H1 (cell line): ENCODE data around the gene TIMM22. TPM values are rescaled to one million over a fixed set of nuclear protein-coding genes. Genes with fewer than 3 reads are reported as not detected.

Experiments used
- CTCF ChIA-PET: fragments of 300-600 bp; sonication (Branson Sonifier 250); formaldehyde crosslinking; loops from one replicate; lab custom pipeline; 2021; ENCODE audit not compliant: partially characterized antibody; lab: Charles Lee
- POLR2A ChIA-PET: fragments of 300-600 bp; sonication (Branson Sonifier 250); formaldehyde crosslinking; loops from one replicate; lab custom pipeline; 2021; ENCODE audit warnings: inconsistent platforms; ENCODE audit not compliant: partially characterized antibody; lab: Charles Lee
- DNase-seq, 2 experiments: peaks; one replicate each; pipeline versions ENCODE4 v3.0.0 to v3.0.0-alpha.2; 2010 to 2022; ENCODE audit warnings: low spot score in 2 of 2, low read depth in 1 of 2, mixed read lengths in 1 of 2
- FAIRE-seq: peaks from 2 replicates; lab custom pipeline; 2011; peaks lifted over from hg19 to GRCh38; lab: Jason Lieb, UNC
- H2AFZ ChIP-seq: 2 replicates; pipeline ENCODE4 v1.8.1; 2012; ENCODE audit warnings: low read length, inconsistent platforms
- H2AK5ac ChIP-seq: 2 replicates; pipeline ENCODE4 v1.6.1; 2013; ENCODE audit warnings: low read depth, low read length
- H2BK120ac ChIP-seq: replicated peaks from 2 replicates; pipeline ENCODE3; 2013; ENCODE audit warnings: low read depth, low read length, inconsistent platforms
- H2BK12ac ChIP-seq: 2 replicates; pipeline ENCODE4 v1.6.1; 2013; ENCODE audit warnings: low read depth, low read length
- H2BK15ac ChIP-seq: 2 replicates; pipeline ENCODE4 v1.6.1; 2013; ENCODE audit warnings: low read length
- H2BK20ac ChIP-seq: 2 replicates; pipeline ENCODE4 v1.6.1; 2013; ENCODE audit warnings: low read length
- H2BK5ac ChIP-seq: 2 replicates; pipeline ENCODE4 v1.6.1; 2013; ENCODE audit warnings: low read depth, low read length
- H3K14ac ChIP-seq: 2 replicates; pipeline ENCODE4 v1.6.1; 2013; ENCODE audit warnings: inconsistent platforms; ENCODE audit not compliant: insufficient read length
- H3K18ac ChIP-seq: 2 replicates; pipeline ENCODE4 v1.6.1; 2013; ENCODE audit warnings: low read length; ENCODE audit errors: extremely low read depth
- H3K23ac ChIP-seq: 2 replicates; pipeline ENCODE4 v1.6.1; 2013; ENCODE audit warnings: inconsistent platforms; ENCODE audit not compliant: insufficient read length
- H3K23me2 ChIP-seq: 2 replicates; pipeline ENCODE4 v1.6.1; 2013; ENCODE audit warnings: low read depth, low read length
- H3K27ac ChIP-seq: 2 replicates; pipeline ENCODE4 v1.6.1; 2011; ENCODE audit warnings: low read depth, low read length, inconsistent platforms
- H3K27me3 ChIP-seq, 4 experiments: replicated peaks in 1 of 4; 1 replicate in 1 of 4; 2 replicates in 3 of 4; pipeline versions ENCODE4 v1.6.1 to v1.8.1; 2011 to 2013; ENCODE audit warnings: low read length in 3 of 4, mild to moderate bottlenecking in 3 of 4, inconsistent platforms in 2 of 4, mixed read lengths in 2 of 4, moderate library complexity in 1 of 4; ENCODE audit not compliant: control insufficient read depth in 3 of 4, insufficient read depth in 3 of 4; ENCODE audit errors: extremely low read depth in 1 of 4
- H3K36me3 ChIP-seq, 4 experiments: 2 replicates each; pipeline versions ENCODE4 v1.6.1 to v1.8.1; 2011 to 2013; ENCODE audit warnings: mild to moderate bottlenecking in 4 of 4, low read length in 3 of 4, moderate library complexity in 2 of 4, control low read depth in 1 of 4, inconsistent platforms in 1 of 4; ENCODE audit not compliant: insufficient read depth in 4 of 4, control insufficient read depth in 2 of 4
- H3K4ac ChIP-seq: replicated peaks from 2 replicates; pipeline ENCODE3; 2013; ENCODE audit warnings: low read length, low read depth, mixed read lengths, inconsistent platforms; ENCODE audit not compliant: insufficient read length
- H3K4me1 ChIP-seq, 4 experiments: replicated peaks in 1 of 4; 1 replicate in 1 of 4; 2 replicates in 3 of 4; pipeline versions ENCODE4 v1.6.1 to v1.8.1; 2011 to 2013; ENCODE audit warnings: low read length in 3 of 4, inconsistent platforms in 2 of 4, mixed read lengths in 1 of 4; ENCODE audit not compliant: insufficient read depth in 4 of 4, control insufficient read depth in 3 of 4
- H3K4me2 ChIP-seq, 2 experiments: 2 replicates each; pipeline versions ENCODE4 v1.6.1 to v1.8.1; 2011 to 2013; ENCODE audit warnings: low read depth in 2 of 2, low read length in 2 of 2, control low read depth in 1 of 2, inconsistent platforms in 1 of 2, mild to moderate bottlenecking in 1 of 2; ENCODE audit not compliant: insufficient read depth in 1 of 2
- H3K4me3 ChIP-seq, 4 experiments: fragments of 200-600, 300-600 bp in 1 of 4; sonication (generic), shearing (Covaris generic), sonication (Bioruptor Twin) in 1 of 4; 2 replicates each; pipeline versions ENCODE4 v1.5.1 to v1.8.1; 2011 to 2016; ENCODE audit warnings: low read length in 4 of 4, low read depth in 3 of 4, control low read depth in 2 of 4, inconsistent platforms in 2 of 4, mild to moderate bottlenecking in 2 of 4, mixed read lengths in 1 of 4, moderate library complexity in 1 of 4; ENCODE audit not compliant: insufficient read depth in 2 of 4; ENCODE audit errors: extremely low read depth in 1 of 4
- H3K56ac ChIP-seq: replicated peaks from 2 replicates; pipeline ENCODE3; 2013; ENCODE audit warnings: low read depth, mild to moderate bottlenecking, mixed read lengths, low read length, inconsistent platforms; ENCODE audit not compliant: insufficient read length
- H3K79me1 ChIP-seq: 2 replicates; pipeline ENCODE4 v1.6.1; 2013; ENCODE audit warnings: low read depth, low read length, control low read depth
- H3K79me2 ChIP-seq, 2 experiments: 2 replicates each; pipeline versions ENCODE4 v1.6.1 to v1.8.1; 2012 to 2013; ENCODE audit warnings: low read length in 2 of 2, mild to moderate bottlenecking in 2 of 2, inconsistent platforms in 1 of 2; ENCODE audit not compliant: insufficient read depth in 2 of 2, control insufficient read depth in 1 of 2
- H3K9ac ChIP-seq, 4 experiments: replicated peaks in 1 of 4; 1 replicate in 1 of 4; 2 replicates in 3 of 4; pipeline versions ENCODE4 v1.6.1 to v1.8.1; 2011 to 2013; ENCODE audit warnings: low read depth in 3 of 4, low read length in 3 of 4, control low read depth in 2 of 4, mild to moderate bottlenecking in 2 of 4, moderate library complexity in 2 of 4, inconsistent platforms in 1 of 4; ENCODE audit errors: extremely low read depth in 1 of 4
- H3K9me3 ChIP-seq, 2 experiments: 2 replicates each; pipeline versions ENCODE4 v1.6.1 to v1.8.1; 2012 to 2013; ENCODE audit warnings: mild to moderate bottlenecking in 2 of 2, moderate library complexity in 2 of 2, control low read depth in 1 of 2, inconsistent platforms in 1 of 2, low read depth in 1 of 2, low read length in 1 of 2, mixed read lengths in 1 of 2; ENCODE audit not compliant: insufficient read depth in 2 of 2
- H4K20me1 ChIP-seq, 2 experiments: replicated peaks in 1 of 2; 2 replicates each; pipeline versions ENCODE3 to v1.8.1; 2011 to 2013; ENCODE audit warnings: inconsistent platforms in 2 of 2, low read length in 2 of 2, mild to moderate bottlenecking in 1 of 2; ENCODE audit not compliant: insufficient read depth in 2 of 2, control insufficient read depth in 1 of 2
- H4K5ac ChIP-seq: 2 replicates; pipeline ENCODE4 v1.6.1; 2013; ENCODE audit warnings: low read length, low read depth, mixed read lengths, inconsistent platforms; ENCODE audit not compliant: insufficient read length
- H4K8ac ChIP-seq: 2 replicates; pipeline ENCODE4 v1.8.0; 2013; ENCODE audit warnings: mild to moderate bottlenecking, moderate library complexity, low read length, inconsistent platforms; ENCODE audit not compliant: insufficient read depth; ENCODE audit errors: extremely low read depth
- H4K91ac ChIP-seq: replicated peaks from 2 replicates; pipeline ENCODE3; 2013; ENCODE audit warnings: low read length, mixed read lengths, inconsistent platforms; ENCODE audit not compliant: insufficient read length
- BACH1 ChIP-seq: IDR thresholded peaks from 2 replicates; pipeline ENCODE4 v1.6.1; 2012; ENCODE audit warnings: low read length, improper control_type of control experiment
- CHD1 ChIP-seq: IDR thresholded peaks from 2 replicates; pipeline ENCODE4 v1.6.1; 2012; ENCODE audit warnings: low read depth, low read length, improper control_type of control experiment
- EP300 ChIP-seq, 2 experiments: IDR thresholded peaks; 1 replicate in 1 of 2; 2 replicates in 1 of 2; pipeline ENCODE4 v1.6.1; 2011 to 2012; ENCODE audit warnings: low read depth in 2 of 2, low read length in 2 of 2, mild to moderate bottlenecking in 2 of 2, borderline replicate concordance in 1 of 2, inconsistent platforms in 1 of 2, moderate library complexity in 1 of 2
- GABPA ChIP-seq: IDR thresholded peaks from 2 replicates; pipeline ENCODE4 v1.6.1; 2011; ENCODE audit warnings: mild to moderate bottlenecking, low read length, moderate library complexity, borderline replicate concordance; ENCODE audit not compliant: insufficient read depth
- NRF1 ChIP-seq: IDR thresholded peaks from 2 replicates; pipeline ENCODE4 v1.6.1; 2011; ENCODE audit warnings: mild to moderate bottlenecking, low read depth, low read length, improper control_type of control experiment
- SIX5 ChIP-seq: IDR thresholded peaks from 2 replicates; pipeline ENCODE4 v1.6.1; 2011; ENCODE audit warnings: mild to moderate bottlenecking, low read depth, low read length
- YY1 ChIP-seq: IDR thresholded peaks from 2 replicates; pipeline ENCODE4 v1.6.1; 2011; ENCODE audit warnings: low read depth, mild to moderate bottlenecking, low read length
- WGBS, 2 experiments: shearing (Covaris generic) in 1 of 2; methylation state at CpG; one replicate each; pipeline versions ENCODE4 v1.1.6 to v1.1.7; 2013 to 2015; ENCODE audit warnings: low lambda C conversion rate in 2 of 2, mixed read lengths in 2 of 2, inconsistent platforms in 1 of 2, low coverage in 1 of 2, missing lambda C conversion rate in 1 of 2; ENCODE audit not compliant: insufficient replicate concordance in 2 of 2, insufficient coverage in 1 of 2, insufficient read length in 1 of 2; ENCODE audit errors: extremely low coverage in 1 of 2, missing lambda C conversion rate in 1 of 2; 5-methylcytosine and 5-hydroxymethylcytosine counted together
- polyA plus RNA-seq, 7 experiments: library from polyadenylated mRNA; depleted of rRNA in 3 of 7; stranded (reverse) in 5 of 7; unstranded in 2 of 7; fragments of >200 nt in 5 of 7; fragments of 200-250 nt in 2 of 7; gene quantifications; 1 replicate in 5 of 7; 2 replicates in 1 of 7; 4 replicates in 1 of 7; pipeline versions ENCODE4 v1.2.1 to v1.2.3, GENCODE V29; 2011 to 2013; ENCODE audit warnings: missing spikeins in 2 of 7, mixed read lengths in 2 of 7
- total RNA-seq: library from RNA; stranded (reverse); fragmentation: NEBNext Ultra II Directional; extraction: Animal tissue kit (Norgen Biotek cat#: 25700); gene quantifications from 2 replicates; pipeline ENCODE4 v1.2.1, GENCODE V29; 2021
- TF ChIP-seq, protein P1 (sequence below), 3 experiments: IDR thresholded peaks; 1 replicate in 2 of 3; 2 replicates in 1 of 3; pipeline versions ENCODE4 v1.5.1 to v1.6.1; 2011; ENCODE audit warnings: low read length in 3 of 3, mild to moderate bottlenecking in 3 of 3, inconsistent platforms in 2 of 3, low read depth in 1 of 3, moderate library complexity in 1 of 3; ENCODE audit not compliant: insufficient read depth in 1 of 3; ENCODE audit errors: control extremely low read depth in 1 of 3

TIMM22 gene
- total and polyA plus RNA-seq, 2 of the 8 experiments (the other 6 are each of a cell fraction or from before 2014, with no cell fraction given): 13.8 to 17.4 TPM

DNA sequence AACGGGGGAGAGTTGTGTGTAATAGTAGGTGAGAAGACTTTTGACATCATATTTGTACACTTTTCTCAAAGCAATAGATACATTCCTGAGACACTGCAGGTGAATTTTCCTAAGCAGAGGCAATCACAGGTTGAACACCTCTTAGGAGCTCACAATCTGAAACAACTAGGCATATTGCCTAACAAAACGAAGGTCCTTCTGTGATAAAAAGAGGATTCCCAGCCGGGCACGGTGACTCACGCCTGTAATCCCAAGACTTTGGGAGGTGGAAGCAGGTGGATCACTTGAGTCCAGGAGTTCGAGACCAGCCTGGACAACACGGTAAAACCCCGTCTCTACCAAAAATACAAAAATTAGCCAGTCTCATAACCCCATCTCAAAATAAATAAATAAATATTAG, 34.8 kb upstream of the TIMM22 start:
- no peak overlapping the region for H3K27ac ChIP-seq
- no peak for DNase-seq
- no peak overlapping the region for H2BK120ac ChIP-seq
- TF ChIP-seq YY1: no peak
- TF ChIP-seq, protein P1, sequence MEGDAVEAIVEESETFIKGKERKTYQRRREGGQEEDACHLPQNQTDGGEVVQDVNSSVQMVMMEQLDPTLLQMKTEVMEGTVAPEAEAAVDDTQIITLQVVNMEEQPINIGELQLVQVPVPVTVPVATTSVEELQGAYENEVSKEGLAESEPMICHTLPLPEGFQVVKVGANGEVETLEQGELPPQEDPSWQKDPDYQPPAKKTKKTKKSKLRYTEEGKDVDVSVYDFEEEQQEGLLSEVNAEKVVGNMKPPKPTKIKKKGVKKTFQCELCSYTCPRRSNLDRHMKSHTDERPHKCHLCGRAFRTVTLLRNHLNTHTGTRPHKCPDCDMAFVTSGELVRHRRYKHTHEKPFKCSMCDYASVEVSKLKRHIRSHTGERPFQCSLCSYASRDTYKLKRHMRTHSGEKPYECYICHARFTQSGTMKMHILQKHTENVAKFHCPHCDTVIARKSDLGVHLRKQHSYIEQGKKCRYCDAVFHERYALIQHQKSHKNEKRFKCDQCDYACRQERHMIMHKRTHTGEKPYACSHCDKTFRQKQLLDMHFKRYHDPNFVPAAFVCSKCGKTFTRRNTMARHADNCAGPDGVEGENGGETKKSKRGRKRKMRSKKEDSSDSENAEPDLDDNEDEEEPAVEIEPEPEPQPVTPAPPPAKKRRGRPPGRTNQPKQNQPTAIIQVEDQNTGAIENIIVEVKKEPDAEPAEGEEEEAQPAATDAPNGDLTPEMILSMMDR (IDR thresholded peaks at IDR 0.05; ENCODE audit: control extremely low read depth in 1 of 3, insufficient read depth in 1 of 3, low read depth in 1 of 3, low read length in 3 of 3): no peak
- no peak for TF ChIP-seq EP300 (IDR thresholded peaks at IDR 0.05; ENCODE audit: borderline replicate concordance in 1 of 2, low read depth in 2 of 2, low read length in 2 of 2)
- no peak for TF ChIP-seq CHD1
- no peak for TF ChIP-seq SIX5
- no peak for TF ChIP-seq GABPA
- no peak for TF ChIP-seq NRF1
- TF ChIP-seq BACH1: no peak
- TF ChIP-seq, all 59 proteins: peak for 0
- no peak overlapping the region for H3K23ac ChIP-seq
- peak overlapping the region; percentile 48; the same call in 1 of the 2 replicates for H3K18ac ChIP-seq
- no peak overlapping the region for H4K91ac ChIP-seq
- no peak overlapping the region for H2AFZ ChIP-seq
- H3K79me1 ChIP-seq: peaks cover 13% of the 10 kb centered on the region
- H3K4me3 ChIP-seq: no peak overlapping the region; a peak in 1 of 8 replicates
- H2BK5ac ChIP-seq: no peak overlapping the region
- peak overlapping the region; percentile 72; the same call in 1 of the 2 replicates for H2BK20ac ChIP-seq
- H3K4me2 ChIP-seq: peak overlapping the region in 1 of 2 experiments; percentile 46; a peak in 1 of 4 replicates
- H3K56ac ChIP-seq: no peak overlapping the region
- FAIRE-seq: no peak
- H3K14ac ChIP-seq: no peak overlapping the region
- no peak overlapping the region for H4K5ac ChIP-seq
- H4K20me1 ChIP-seq: peaks cover 9 to 12% of the 10 kb centered on the region in 2 experiments
- no peak overlapping the region for H3K9ac ChIP-seq
- no peaks in the 10 kb centered on the region for H3K9me3 ChIP-seq
- no peaks in the 10 kb centered on the region for H3K23me2 ChIP-seq
- H3K27me3 ChIP-seq: no peaks in the 10 kb centered on the region
- no peak overlapping the region for H2BK12ac ChIP-seq
- POLR2A ChIA-PET: interaction anchor here (1.1 to 1.2 kb wide), 3 partner anchors 9 to 12 kb away, joined by 3 to 4 read pairs (median 3); no protein-coding TSS in a partner anchor
- WGBS, 2 experiments: 77% methylated on average over 8 of the region's 8 CpGs; no CpG with 5 or more reads in 1 of the 2 experiments
- no peak overlapping the region for H4K8ac ChIP-seq
- peaks cover 15 to 80% of the 10 kb centered on the region in 2 experiments for H3K79me2 ChIP-seq
- H3K4me1 ChIP-seq: peaks cover 7 to 24% (median 20%) of the 10 kb centered on the region in 4 experiments
- H3K36me3 ChIP-seq: no peaks in the 10 kb centered on the region
- H2AK5ac ChIP-seq: no peak overlapping the region; the same call in 1 of the 2 replicates
- CTCF ChIA-PET: interaction anchor here (1.1 to 4.4 kb wide), 9 partner anchors 10 to 167 kb away, joined by 3 to 16 read pairs (median 4); partner anchors contain the start of genes NXN and TIMM22
- H2BK15ac ChIP-seq: 0 out of 2 replicates have a peak overlapping the region, but pooled peaks have one; percentile 29
- no peak overlapping the region for H3K4ac ChIP-seq
